Fibroblast of peridontal ligament (primary cell): ENCODE results near the gene SLC39A2.
"Not testable (repeated sequence)": the region's sequence is repeated elsewhere in the genome, so short reads cannot be mapped to it uniquely, and the experiment has no call there.

Experiments
- DNase-seq: peaks from one replicate; pipeline ENCODE4 v3.0.0-alpha.2; 2010; ENCODE audit errors: extremely low read depth

The SLC39A2 gene

GRCh38 chr14:20997115-20997514 lies 2.0 kb upstream of the SLC39A2 start:
- DNase-seq, result no peak

DNA sequence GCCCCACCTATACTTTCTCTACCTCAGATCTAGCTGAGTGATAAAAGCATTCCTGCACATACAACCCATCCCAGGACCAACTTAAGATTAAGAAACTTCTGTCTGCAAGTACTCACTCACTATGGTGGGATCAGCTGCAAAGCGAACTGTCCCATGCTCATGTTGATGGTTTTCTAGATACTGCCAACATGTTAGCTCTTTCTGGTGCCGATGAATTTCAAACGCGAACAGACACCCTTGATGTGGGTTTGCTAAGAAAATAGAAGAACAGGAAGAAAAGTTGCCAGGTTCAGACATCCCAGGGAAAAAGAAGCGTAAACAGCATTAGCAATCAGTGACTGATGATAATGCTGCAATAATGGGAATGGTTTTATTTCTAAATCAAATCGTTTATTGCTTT lies 1.5 kb upstream of the SLC39A2 start:
- no peak for DNase-seq

DNA sequence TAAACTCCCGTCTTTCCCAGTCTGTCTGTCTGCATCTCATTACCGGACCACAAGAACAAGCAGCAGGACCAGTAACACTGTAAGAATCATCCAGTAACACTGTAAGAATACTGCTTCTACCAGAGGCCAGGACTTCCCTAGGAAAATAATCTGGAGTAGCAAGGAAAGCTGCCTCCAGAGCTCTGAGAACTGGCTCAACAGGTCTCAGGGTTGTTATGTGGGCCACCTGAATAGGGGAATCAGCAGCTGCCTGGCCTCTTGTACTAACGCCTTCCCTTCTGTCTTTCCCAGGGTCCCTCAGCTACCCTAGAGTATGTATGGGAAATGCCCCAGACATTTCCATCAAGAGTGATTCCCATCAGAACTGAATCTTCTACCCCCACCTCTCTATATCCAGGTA lies 954 bp upstream of the SLC39A2 start:
- DNase-seq, result peak; percentile 26

- DNase-seq, result no peak
Observed at GRCh38 chr14:20999591-20999990, 498 bp downstream of the SLC39A2 start.

DNA sequence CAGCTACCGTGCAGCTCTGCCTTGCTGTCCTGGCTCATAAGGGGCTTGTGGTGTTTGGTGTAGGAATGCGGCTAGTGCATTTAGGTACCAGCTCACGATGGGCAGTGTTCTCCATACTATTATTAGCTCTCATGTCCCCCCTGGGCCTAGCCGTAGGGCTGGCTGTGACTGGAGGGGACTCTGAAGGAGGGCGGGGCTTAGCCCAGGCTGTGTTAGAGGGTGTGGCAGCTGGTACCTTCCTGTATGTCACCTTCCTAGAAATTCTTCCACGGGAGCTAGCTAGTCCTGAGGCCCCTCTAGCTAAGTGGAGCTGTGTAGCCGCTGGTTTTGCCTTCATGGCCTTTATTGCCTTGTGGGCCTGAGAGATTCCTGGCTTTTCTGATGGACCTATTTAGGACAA lies 2.1 kb downstream of the SLC39A2 start:
- no peak for DNase-seq

DNA sequence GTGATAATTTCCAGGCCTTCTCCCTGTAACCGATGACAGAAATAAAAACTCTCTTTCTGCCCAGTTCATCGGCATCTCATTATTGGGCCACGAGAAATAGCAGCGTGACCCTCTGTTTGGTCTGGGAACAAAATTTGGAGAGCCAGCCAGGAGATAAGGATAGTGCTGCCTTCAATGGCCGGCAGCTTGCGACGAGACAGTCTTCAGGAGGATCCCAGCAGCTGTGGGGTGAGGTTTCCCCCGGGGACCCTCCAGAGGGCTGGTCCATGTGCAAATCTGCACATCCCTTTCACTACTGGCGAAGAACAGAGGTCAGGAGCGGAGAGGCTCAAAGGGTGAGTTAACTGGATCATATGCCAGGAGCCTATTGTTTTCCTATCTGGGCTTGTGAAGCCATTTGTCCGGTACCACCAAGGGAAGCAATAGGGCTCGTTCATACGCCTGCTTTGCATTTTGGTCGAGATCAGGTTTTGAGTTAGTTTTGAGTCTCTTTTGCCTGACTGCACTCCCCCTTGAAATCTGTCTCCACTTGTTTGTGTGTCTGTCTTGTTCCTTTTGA lies 4.8 kb downstream of the SLC39A2 start:
- no peak for DNase-seq

GRCh38 chr14:21009721-21010120 lies 10.6 kb downstream of the SLC39A2 start:
- DNase-seq, result not testable (repeated sequence)

GRCh38 chr14:21011136-21011535 lies 12.0 kb downstream of the SLC39A2 start:
- no peak for DNase-seq

GRCh38 chr14:21014761-21015190 lies 15.7 kb downstream of the SLC39A2 start:
- peak; percentile 92 for DNase-seq

- no peak for DNase-seq
Observed at GRCh38 chr14:21015312-21015711, 16.2 kb downstream of the SLC39A2 start.

GRCh38 chr14:21016413-21017190 lies 17.5 kb downstream of the SLC39A2 start:
- no peak for DNase-seq

DNA sequence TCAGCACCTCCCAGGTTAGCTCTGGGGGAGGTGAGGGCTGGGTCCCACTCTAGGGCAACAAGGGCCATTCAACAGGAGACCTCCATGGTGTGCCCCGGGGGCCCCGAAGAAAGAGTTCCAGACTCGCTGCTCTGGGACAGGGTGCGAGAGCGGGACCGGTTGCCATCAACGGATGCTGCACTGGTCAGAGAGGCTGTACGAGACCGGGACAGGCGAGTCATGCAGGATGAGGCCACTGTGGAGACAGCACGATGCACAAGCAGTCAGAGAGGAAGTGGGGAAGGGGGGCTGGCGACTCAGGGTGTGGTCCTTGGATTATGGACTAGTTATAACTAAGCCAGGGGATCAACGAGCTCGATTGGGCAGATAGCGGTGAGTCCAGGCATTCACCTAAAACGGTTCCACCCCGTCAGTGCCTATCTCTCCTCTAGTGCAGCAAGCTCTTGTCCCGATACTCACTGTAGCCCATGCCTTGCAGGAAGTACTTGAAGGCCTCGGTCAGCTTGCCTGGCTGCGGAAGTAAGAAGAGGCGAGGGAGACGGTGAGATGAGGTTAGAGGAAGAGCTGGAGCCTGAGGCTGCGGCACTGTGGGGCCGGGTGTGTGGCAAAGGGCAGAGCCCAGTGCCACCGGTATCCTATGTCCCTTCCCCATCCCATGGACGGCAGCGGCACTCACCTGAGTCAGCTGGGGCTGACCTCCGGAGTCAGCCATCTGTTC lies 18.6 kb downstream of the SLC39A2 start:
- DNase-seq, result no peak

DNA sequence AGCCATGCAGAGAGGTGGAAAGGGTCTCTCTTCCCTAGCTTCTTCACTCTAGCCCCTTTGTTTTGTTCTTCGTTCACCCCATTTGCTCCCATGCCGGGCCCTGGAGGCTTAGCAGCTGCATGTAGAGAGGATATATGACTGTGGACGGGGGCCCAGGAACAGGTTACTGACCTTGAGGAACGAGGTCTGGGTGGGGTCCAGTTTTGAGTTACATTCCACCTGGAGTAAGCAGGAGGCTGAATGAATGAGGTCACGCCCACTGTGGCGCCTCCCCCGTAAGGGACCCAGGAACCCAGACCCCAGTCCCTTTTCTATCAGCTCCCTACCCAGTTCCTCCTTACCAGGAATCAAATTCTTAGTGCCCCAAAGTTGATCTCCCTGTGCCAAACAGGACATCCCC lies 19.2 kb downstream of the SLC39A2 start:
- no peak for DNase-seq

GRCh38 chr14:21018781-21019180 lies 19.7 kb downstream of the SLC39A2 start:
- DNase-seq, result no peak

DNA sequence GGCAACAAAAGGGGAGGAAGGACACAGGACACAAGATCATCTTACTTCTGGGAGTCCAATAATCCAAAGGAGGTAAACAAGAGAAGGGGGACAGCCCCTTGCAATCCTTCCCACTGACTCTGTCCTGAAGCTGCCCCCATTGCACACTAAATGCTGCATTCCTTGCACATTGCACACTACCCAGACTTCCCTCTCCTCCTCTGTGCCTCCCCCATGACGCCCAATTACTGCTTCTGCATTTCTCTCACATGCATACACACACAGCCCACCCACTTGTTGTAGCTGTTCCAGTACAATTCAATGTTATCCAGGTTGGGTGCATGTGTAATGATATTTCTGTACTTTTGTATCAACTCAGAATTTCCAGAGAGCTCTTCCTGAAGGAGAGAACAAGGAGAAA lies 20.3 kb downstream of the SLC39A2 start:
- DNase-seq, result no peak

- DNase-seq, result no peak
Observed at GRCh38 chr14:21020977-21021545, 22.0 kb downstream of the SLC39A2 start.

DNA sequence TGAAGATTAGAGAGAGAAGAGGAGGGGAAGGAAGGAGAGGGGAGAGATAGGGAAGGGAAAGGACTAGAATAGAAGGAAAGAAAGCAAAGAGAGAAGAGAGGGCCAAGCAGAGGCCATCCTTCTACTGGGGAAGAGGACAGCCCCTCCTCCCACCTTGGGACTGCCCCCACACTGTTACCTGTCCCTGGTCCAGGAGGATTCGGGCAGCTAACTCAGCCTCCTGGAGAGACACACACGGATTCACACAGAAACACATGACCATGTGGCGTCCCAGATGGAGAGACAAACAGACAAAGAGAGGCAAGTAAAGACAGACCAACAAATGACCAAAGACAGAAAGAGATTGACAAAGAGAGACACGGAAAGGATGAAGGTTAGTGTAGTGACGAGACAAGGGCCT lies 23.6 kb downstream of the SLC39A2 start:
- no peak for DNase-seq

DNA sequence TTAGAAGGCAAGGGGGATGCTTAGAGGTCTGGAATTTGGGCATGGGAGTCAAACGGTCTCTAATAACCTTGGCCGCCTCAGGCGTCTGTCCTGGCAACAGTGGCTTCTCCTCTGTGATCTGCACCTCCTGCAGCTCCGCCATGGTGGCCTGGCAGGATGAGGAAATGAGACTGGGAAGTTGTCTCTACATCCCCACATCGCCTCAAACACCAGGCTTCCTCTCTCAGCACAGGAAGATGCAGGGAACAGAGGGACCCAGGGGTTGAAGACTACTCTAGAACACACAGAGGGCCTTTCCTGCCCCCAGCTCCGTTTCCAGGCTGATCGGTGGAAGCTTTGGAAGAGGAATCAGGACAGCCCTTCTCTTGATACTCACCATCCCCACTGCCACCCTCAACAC lies 24.1 kb downstream of the SLC39A2 start:
- no peak for DNase-seq

- DNase-seq, result no peak
Observed at GRCh38 chr14:21023817-21024584, 24.9 kb downstream of the SLC39A2 start.

DNA sequence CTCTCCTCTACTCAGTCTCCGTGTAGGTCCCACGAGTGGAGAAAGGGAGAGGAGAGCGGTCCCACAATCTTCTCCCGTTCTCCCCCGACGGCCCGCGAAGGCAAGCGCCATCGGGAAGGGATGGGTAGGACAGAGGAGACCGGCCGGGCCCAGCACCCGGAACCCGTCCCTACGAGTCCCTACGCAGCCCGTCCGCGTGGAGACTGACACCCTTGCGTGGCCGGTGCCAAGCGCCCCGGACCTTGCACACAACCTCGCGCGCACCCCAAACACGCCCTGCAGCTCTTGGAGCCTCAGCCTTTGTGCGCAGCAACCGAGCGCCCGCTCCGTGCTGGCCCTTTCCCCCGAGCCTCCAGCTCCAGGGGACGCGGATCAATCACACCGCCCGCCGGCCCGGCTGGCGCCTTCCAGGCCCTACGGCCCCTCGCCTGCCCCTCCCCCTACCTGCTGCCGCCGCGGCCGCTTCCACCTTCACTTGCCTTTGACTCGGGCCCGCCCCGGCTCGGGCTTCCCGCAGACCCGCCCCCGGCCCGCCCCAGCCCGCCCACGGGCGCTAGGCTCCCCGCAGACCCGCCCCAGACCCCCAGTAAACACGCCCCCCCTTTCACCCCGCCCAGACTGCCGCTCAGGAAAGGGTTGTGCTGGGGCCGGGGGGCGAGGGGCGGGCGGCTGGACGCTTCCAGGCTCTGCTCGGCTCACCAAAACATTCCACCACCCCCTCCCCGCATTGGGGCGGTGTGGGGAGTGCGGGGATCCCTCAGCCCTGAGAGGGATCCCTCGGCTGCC lies 25.7 kb downstream of the SLC39A2 start, which contains the start of gene NDRG2:
NDRG2 (minus strand) TSS at position 477 of the 786 bp plus-strand sequence. CDS start 1,746 bp downstream, outside the sequence.
- no peak for DNase-seq
